B cell (primary cell): ENCODE measurements around the gene DGKE. TPM values are rescaled to one million over a fixed set of nuclear protein-coding genes. Genes with fewer than 3 reads are reported as not detected.

ENCODE experiments used
- ATAC-seq: fragments of 200-7000 bp; cut with Tn5 transposase; one replicate; pipeline ENCODE4 v1.10.0; 2021; ENCODE audit warnings: low read depth, mild to moderate bottlenecking, moderate number of reproducible peaks, moderate library complexity
- CTCF ChIA-PET: fragments of 350-600 bp; sonication (Branson Sonifier 250); formaldehyde crosslinking; loops from one replicate; lab custom pipeline; 2021; ENCODE audit warnings: antibody characterized with exemption, inconsistent platforms; lab: Charles Lee
- POLR2A ChIA-PET: fragments of 350-600 bp; sonication (Branson Sonifier 250); formaldehyde crosslinking; loops from one replicate; lab custom pipeline; 2021; ENCODE audit warnings: antibody characterized with exemption; lab: Charles Lee
- DNase-seq: peaks from one replicate; pipeline ENCODE4 v3.0.0; 2013
- H2AFZ ChIP-seq: 2 replicates; pipeline ENCODE4 v1.6.1; 2012; ENCODE audit warnings: mild to moderate bottlenecking, low read depth, low read length; ENCODE audit not compliant: insufficient read depth, poor library complexity, severe bottlenecking
- H3K27ac ChIP-seq, 2 donors: 1 replicate in 1 of 2; 2 replicates in 1 of 2; pipeline ENCODE4 v1.5.1; 2012 to 2013; ENCODE audit warnings: low read length in 2 of 2, mild to moderate bottlenecking in 2 of 2, moderate library complexity in 1 of 2
- H3K27me3 ChIP-seq, 4 experiments: fragments of 200-600 bp in 1 of 4; sonication (generic) in 1 of 4; replicated peaks in 1 of 4; 1 replicate in 2 of 4; 2 replicates in 2 of 4; pipeline versions ENCODE4 v1.6.1 to v1.7.0; 2013 to 2016; ENCODE audit warnings: low read length in 3 of 4, mild to moderate bottlenecking in 2 of 4, mixed read lengths in 1 of 4, moderate library complexity in 1 of 4; ENCODE audit not compliant: insufficient read depth in 4 of 4, control insufficient read depth in 3 of 4; ENCODE audit errors: control extremely low read depth in 1 of 4
- H3K36me3 ChIP-seq, 2 experiments: replicated peaks in 1 of 2; 1 replicate in 1 of 2; 2 replicates in 1 of 2; pipeline versions ENCODE4 v1.6.1 to v1.7.1; 2013; ENCODE audit warnings: low read length in 1 of 2; ENCODE audit not compliant: insufficient read depth in 2 of 2, control insufficient read depth in 1 of 2; ENCODE audit errors: control extremely low read depth in 1 of 2, extremely low read depth in 1 of 2
- H3K4me1 ChIP-seq, 2 donors: fragments of 200-600 bp in 1 of 2; sonication (generic) in 1 of 2; 1 replicate in 1 of 2; 2 replicates in 1 of 2; pipeline versions ENCODE4 v1.5.1 to v1.6.1; 2013 to 2017; ENCODE audit warnings: low read length in 2 of 2; ENCODE audit not compliant: control insufficient read depth in 2 of 2, insufficient read depth in 2 of 2
- H3K4me2 ChIP-seq: replicated peaks from 2 replicates; pipeline ENCODE3; 2012; ENCODE audit warnings: mild to moderate bottlenecking, low read depth, low read length; ENCODE audit not compliant: poor library complexity, severe bottlenecking
- H3K4me3 ChIP-seq, 5 experiments: fragments of 200-600 bp in 1 of 5; sonication (generic) in 1 of 5; 1 replicate in 3 of 5; 2 replicates in 2 of 5; pipeline versions ENCODE4 v1.5.1 to v1.7.0; 2011 to 2016; ENCODE audit warnings: low read length in 4 of 5, mild to moderate bottlenecking in 4 of 5, low read depth in 2 of 5, control low read depth in 1 of 5, moderate library complexity in 1 of 5; ENCODE audit not compliant: insufficient read depth in 1 of 5; ENCODE audit errors: control extremely low read depth in 1 of 5, extremely low read depth in 1 of 5
- H3K79me2 ChIP-seq: fragments of 200-600 bp; sonication (generic); one replicate; pipeline ENCODE4 v1.6.0; 2016; ENCODE audit warnings: low read length; ENCODE audit not compliant: control insufficient read depth, insufficient read depth
- H3K9ac ChIP-seq: fragments of 200-600 bp; sonication (generic); 2 replicates; pipeline ENCODE4 v1.6.1; 2017; ENCODE audit warnings: mild to moderate bottlenecking, low read length, moderate library complexity
- H3K9me3 ChIP-seq, 3 donors: one replicate each; pipeline versions ENCODE4 v1.6.1 to v1.7.1; 2013; ENCODE audit warnings: low read length in 2 of 3; ENCODE audit not compliant: control insufficient read depth in 2 of 3, insufficient read depth in 1 of 3; ENCODE audit errors: control extremely low read depth in 1 of 3
- H4K20me1 ChIP-seq: 2 replicates; pipeline ENCODE4 v1.6.0; 2012; ENCODE audit warnings: mild to moderate bottlenecking, low read length; ENCODE audit not compliant: insufficient read depth, control insufficient read depth, poor library complexity, severe bottlenecking
- H3K27ac Mint-ChIP-seq: one replicate; pipeline ENCODE4 v1.8.0; 2021; ENCODE audit warnings: mixed read lengths
- H3K27me3 Mint-ChIP-seq: one replicate; pipeline ENCODE4 v1.8.0; 2021; ENCODE audit warnings: mixed read lengths
- H3K4me1 Mint-ChIP-seq: one replicate; pipeline ENCODE4 v1.8.0; 2021; ENCODE audit warnings: mixed read lengths
- H3K4me3 Mint-ChIP-seq: one replicate; pipeline ENCODE4 v1.8.0; 2021; ENCODE audit warnings: mixed read lengths
- H3K9me3 Mint-ChIP-seq: one replicate; pipeline ENCODE4 v1.8.0; 2022; ENCODE audit warnings: mixed read lengths; ENCODE audit not compliant: insufficient read depth
- CTCF ChIP-seq: fragments of 200-600 bp; IDR thresholded peaks from one replicate; pipeline ENCODE4 v1.8.0; 2022; ENCODE audit warnings: antibody characterized with exemption, mild to moderate bottlenecking
- EZH2 ChIP-seq: IDR thresholded peaks from 2 replicates; pipeline ENCODE4 v1.6.1; 2012; ENCODE audit warnings: borderline replicate concordance, low read depth, mild to moderate bottlenecking, moderate library complexity, low read length; ENCODE audit not compliant: insufficient read depth, poor library complexity, severe bottlenecking
- WGBS: methylation state at CpG from one replicate; pipeline ENCODE4 v1.1.5; 2013; ENCODE audit warnings: missing lambda C conversion rate; ENCODE audit not compliant: insufficient coverage; 5-methylcytosine and 5-hydroxymethylcytosine counted together
- intact Hi-C: fragments of 100-400 bp; cut with micrococcal nuclease; formaldehyde crosslinking; loops from one replicate; pipeline ENCODE4 v1.10.0; 2022
- polyA plus RNA-seq: library from polyadenylated mRNA; depleted of rRNA; stranded (reverse); fragments of >200 nt; gene quantifications from 2 replicates; pipeline ENCODE4 v1.2.3, GENCODE V29; 2012
- total RNA-seq, 2 donors: library from RNA; stranded (reverse); fragments of 120-200 nt in 1 of 2; gene quantifications; 1 replicate in 1 of 2; 2 replicates in 1 of 2; pipeline versions ENCODE4 v1.2.3 to v1.2.4, GENCODE V29; 2013 to 2022

DGKE gene
- total and polyA plus RNA-seq, 2 donors (not counting 1 experiment from before 2014, with no cell fraction given): 8.9 to 28.1 TPM

GRCh38 chr17:56896217-56896967 lies 62.4 kb downstream of the DGKE start:
- POLR2A ChIA-PET: interaction anchor here (0.7 kb wide), 1 partner anchor 61 kb away, joined by 6 read pairs; no protein-coding TSS in a partner anchor
- no peak overlapping the region for H3K27ac ChIP-seq
- H3K9ac ChIP-seq: no peak overlapping the region
- TF ChIP-seq EZH2 (no peak), CTCF (no peak)
- DNase-seq: no peak
- WGBS: 43% methylated on average over 1 of the region's 3 CpGs
- peaks cover 3 to 91% of the 10 kb centered on the region in 2 experiments for H3K36me3 ChIP-seq
- Mint-ChIP-seq H3K4me1 (peaks cover 31% of the 10 kb centered on the region), H3K27me3 (no peaks in the 10 kb centered on the region), H3K27ac (no peak overlapping the region), H3K9me3 (no peaks in the 10 kb centered on the region), H3K4me3 (no peak overlapping the region)
- H3K79me2 ChIP-seq: peaks cover 41% of the 10 kb centered on the region
- H3K4me3 ChIP-seq: no peak overlapping the region
- H3K4me1 ChIP-seq: peaks cover 21 to 23% of the 10 kb centered on the region in 2 donors
- no peak overlapping the region for H2AFZ ChIP-seq
- H3K9me3 ChIP-seq: no peaks in the 10 kb centered on the region
- no peaks in the 10 kb centered on the region for H3K27me3 ChIP-seq
- peak overlapping the region; percentile 51 for H3K4me2 ChIP-seq
- peaks cover 53% of the 10 kb centered on the region for H4K20me1 ChIP-seq
- ATAC-seq: no peak
- intact Hi-C loops: no loop called here
- CTCF ChIA-PET: interaction anchor here (1.5 kb wide), 1 partner anchor 43 kb away, joined by 4 read pairs; no protein-coding TSS in a partner anchor

- H3K27ac ChIP-seq: peak overlapping the region in 1 of 2 donors; percentile 37
- H3K4me3 Mint-ChIP-seq: peak overlapping the region; percentile 51
- peak overlapping the region; percentile 16 for H3K27ac Mint-ChIP-seq
- peak; percentile 10 for ATAC-seq
- H3K27me3 ChIP-seq: no peaks in the 10 kb centered on the region
- H3K79me2 ChIP-seq: peaks cover 43% of the 10 kb centered on the region
- H3K9me3 Mint-ChIP-seq: no peaks in the 10 kb centered on the region
- H3K4me2 ChIP-seq: peak overlapping the region; percentile 51
- DNase-seq: no peak
- CTCF ChIA-PET: interaction anchor here (1.5 to 1.6 kb wide), 2 partner anchors 13 to 43 kb away, joined by 4 read pairs; no protein-coding TSS in a partner anchor
- intact Hi-C loops: no loop called here
- peaks cover 53% of the 10 kb centered on the region for H4K20me1 ChIP-seq
- no peaks in the 10 kb centered on the region for H3K9me3 ChIP-seq
- no peak overlapping the region for H3K4me3 ChIP-seq
- no peak for TF ChIP-seq CTCF
- no peak for TF ChIP-seq EZH2
- 37% methylated on average over 4 of the region's 4 CpGs for WGBS
- H3K9ac ChIP-seq: no peak overlapping the region
- POLR2A ChIA-PET: interaction anchor here (0.7 kb wide), 1 partner anchor 62 kb away, joined by 6 read pairs; no protein-coding TSS in a partner anchor
- peaks cover 31% of the 10 kb centered on the region for H3K4me1 Mint-ChIP-seq
- peaks cover 3 to 91% of the 10 kb centered on the region in 2 experiments for H3K36me3 ChIP-seq
- H3K27me3 Mint-ChIP-seq: no peaks in the 10 kb centered on the region
- H2AFZ ChIP-seq: no peak overlapping the region
- peaks cover 21 to 23% of the 10 kb centered on the region in 2 donors for H3K4me1 ChIP-seq
These were observed 63.0 kb downstream of the DGKE start for GRCh38 chr17:56896968-56897359.
